H1 (cell line): ENCODE measurements around the gene CAMK2D. TPM values are rescaled to one million over a fixed set of nuclear protein-coding genes. Genes with fewer than 3 reads are reported as not detected.

Experiments used
- ATF2 ChIP-seq: IDR thresholded peaks from 2 replicates; pipeline ENCODE4 v1.6.1; 2012; ENCODE audit warnings: low read length, inconsistent platforms
- ATF3 ChIP-seq: IDR thresholded peaks from 2 replicates; pipeline ENCODE4 v1.6.1; 2011; ENCODE audit warnings: low read depth, mild to moderate bottlenecking, low read length; ENCODE audit not compliant: insufficient read depth
- KDM1A ChIP-seq: fragments of 200-600, 300-600 bp; sonication (generic); IDR thresholded peaks from 2 replicates; pipeline ENCODE4 v1.7.1; 2016; ENCODE audit warnings: mild to moderate bottlenecking, low read length, borderline replicate concordance
- POLR2A ChIP-seq, 2 experiments: IDR thresholded peaks; 1 replicate in 1 of 2; 2 replicates in 1 of 2; pipeline ENCODE4 v1.6.1; 2011; ENCODE audit warnings: low read depth in 2 of 2, low read length in 2 of 2, mild to moderate bottlenecking in 2 of 2; ENCODE audit errors: control extremely low read depth in 1 of 2
- SRF ChIP-seq: IDR thresholded peaks from 2 replicates; pipeline ENCODE4 v1.6.1; 2011; ENCODE audit warnings: mild to moderate bottlenecking, low read depth, low read length, moderate library complexity
- polyA plus RNA-seq, 7 experiments: library from polyadenylated mRNA; depleted of rRNA in 3 of 7; stranded (reverse) in 5 of 7; unstranded in 2 of 7; fragments of >200 nt in 5 of 7; fragments of 200-250 nt in 2 of 7; gene quantifications; 1 replicate in 5 of 7; 2 replicates in 1 of 7; 4 replicates in 1 of 7; pipeline versions ENCODE4 v1.2.1 to v1.2.3, GENCODE V29; 2011 to 2013; ENCODE audit warnings: missing spikeins in 2 of 7, mixed read lengths in 2 of 7
- total RNA-seq: library from RNA; stranded (reverse); fragmentation: NEBNext Ultra II Directional; extraction: Animal tissue kit (Norgen Biotek cat#: 25700); gene quantifications from 2 replicates; pipeline ENCODE4 v1.2.1, GENCODE V29; 2021

The CAMK2D gene
- total and polyA plus RNA-seq, 2 of the 8 experiments (the other 6 are each of a cell fraction or from before 2014, with no cell fraction given): 3.2 to 7.0 TPM

GRCh38 chr4:113446019-113446418 is 315.5 kb downstream of the CAMK2D start (continued):
- no peak for TF ChIP-seq ATF2
- TF ChIP-seq ATF3: no peak
- no peak for TF ChIP-seq KDM1A
- no peak for TF ChIP-seq SRF
- TF ChIP-seq POLR2A (IDR thresholded peaks at IDR 0.05; ENCODE audit: control extremely low read depth in 1 of 2, low read depth in 2 of 2, low read length in 2 of 2): no peak
